K562 (cell line): ENCODE results near the gene DNAH17. TPM values are rescaled to one million over a fixed set of nuclear protein-coding genes. Genes with fewer than 3 reads are reported as not detected.

ENCODE experiments used
- ATAC-seq: fragments of 200-7000 bp; cut with Tn5 transposase; 3 replicates; pipeline ENCODE4 v1.9.1; 2020; ENCODE audit warnings: moderate library complexity
- BruUV-seq: library from RNA; stranded (reverse); fragments of 400-500 nt; replicated peaks from 2 replicates; lab custom pipeline; 2021; lab: Mats Ljungman, UMichigan
- CTCF ChIA-PET: fragments of 300-600 bp; formaldehyde crosslinking; extraction: SDS; loops from one replicate; lab custom pipeline; 2021; ENCODE audit warnings: low intra/inter-chr PET ratio; lab: Yijun Ruan, JAX
- POLR2A ChIA-PET: fragments of 300-600, 350-650 bp; sonication (Branson Sonifier 250); formaldehyde crosslinking; extraction: SDS; loops from one replicate; lab custom pipeline; 2021; ENCODE audit warnings: antibody characterized with exemption, inconsistent platforms; lab: Yijun Ruan, JAX
- DNase-seq, 4 experiments: peaks; one replicate each; pipeline versions ENCODE4 v3.0.0 to v3.0.0-alpha.2; 2011 to 2018; ENCODE audit warnings: low spot score in 3 of 4, mixed read lengths in 3 of 4; ENCODE audit errors: extremely low read depth in 1 of 4
- FAIRE-seq: peaks from 2 replicates; lab custom pipeline; 2011; peaks lifted over from hg19 to GRCh38; lab: Jason Lieb, UNC
- H2AFZ ChIP-seq: 2 replicates; pipeline ENCODE4 v1.6.0; 2011; ENCODE audit warnings: low read depth, low read length, control low read depth, inconsistent platforms
- H3K27ac ChIP-seq: fragments of 200-600 bp; 3 replicates; pipeline ENCODE4 v1.8.0; 2011; ENCODE audit warnings: low read depth, mild to moderate bottlenecking, control low read depth, inconsistent platforms, low read length, moderate library complexity, mixed read lengths; ENCODE audit errors: extremely low read depth
- H3K27me3 ChIP-seq, 2 experiments: fragments of 300-600 bp in 1 of 2; 2 replicates in 1 of 2; 3 replicates in 1 of 2; pipeline versions ENCODE4 v1.6.0 to v1.8.0; 2011; ENCODE audit warnings: inconsistent platforms in 2 of 2, low read length in 2 of 2, mild to moderate bottlenecking in 1 of 2, mixed read lengths in 1 of 2, moderate library complexity in 1 of 2; ENCODE audit not compliant: control insufficient read depth in 2 of 2, insufficient read depth in 2 of 2
- H3K36me3 ChIP-seq: fragments of 300-600 bp; 3 replicates; pipeline ENCODE4 v1.8.0; 2011; ENCODE audit warnings: mild to moderate bottlenecking, low read length, inconsistent platforms; ENCODE audit not compliant: control insufficient read depth, insufficient read depth
- H3K4me1 ChIP-seq, 2 experiments: fragments of 200-600 bp in 1 of 2; replicated peaks in 1 of 2; 2 replicates in 1 of 2; 3 replicates in 1 of 2; pipeline versions ENCODE4 v1.5.1 to v1.8.0; 2011; ENCODE audit warnings: inconsistent platforms in 2 of 2, low read length in 2 of 2, mild to moderate bottlenecking in 1 of 2, mixed read lengths in 1 of 2, moderate library complexity in 1 of 2; ENCODE audit not compliant: control insufficient read depth in 2 of 2, insufficient read depth in 2 of 2
- H3K4me2 ChIP-seq: 2 replicates; pipeline ENCODE4 v1.6.1; 2011; ENCODE audit warnings: low read length, control low read depth, inconsistent platforms, mixed read lengths; ENCODE audit not compliant: insufficient read depth
- H3K4me3 ChIP-seq: fragments of 200-600 bp; sonication (generic), shearing (Covaris generic); 2 replicates; pipeline ENCODE4 v1.5.1; 2016; ENCODE audit warnings: control low read depth, inconsistent platforms
- H3K79me2 ChIP-seq: fragments of 200-600 bp; 3 replicates; pipeline ENCODE4 v1.8.0; 2011; ENCODE audit warnings: low read length, inconsistent platforms; ENCODE audit not compliant: control insufficient read depth, insufficient read depth
- H3K9ac ChIP-seq, 2 experiments: 2 replicates each; pipeline versions ENCODE4 v1.6.0 to v1.6.1; 2011; ENCODE audit warnings: low read depth in 2 of 2, low read length in 2 of 2, control low read depth in 1 of 2, inconsistent platforms in 1 of 2, mild to moderate bottlenecking in 1 of 2, mixed read lengths in 1 of 2; ENCODE audit not compliant: insufficient read depth in 1 of 2
- H3K9me1 ChIP-seq: one replicate; pipeline ENCODE4 v1.6.0; 2011; ENCODE audit warnings: inconsistent platforms, mild to moderate bottlenecking, low read length, moderate library complexity; ENCODE audit not compliant: control insufficient read depth, insufficient read depth
- H3K9me3 ChIP-seq: replicated peaks from 2 replicates; pipeline ENCODE4 v1.5.1; 2011; ENCODE audit warnings: low read depth, low read length, inconsistent platforms; ENCODE audit not compliant: control insufficient read depth, insufficient read depth
- H4K20me1 ChIP-seq: replicated peaks from 2 replicates; pipeline ENCODE4 v1.6.1; 2011; ENCODE audit warnings: low read length, inconsistent platforms, mixed read lengths; ENCODE audit not compliant: control insufficient read depth, insufficient read depth
- CBX8 ChIP-seq: fragments of 200-600 bp; sonication (generic); IDR thresholded peaks from 2 replicates; pipeline ENCODE4 v1.6.1; 2012; ENCODE audit warnings: borderline replicate concordance, mixed run types, low read depth, mild to moderate bottlenecking, moderate library complexity, mixed read lengths, low read length, control low read depth, inconsistent platforms; ENCODE audit not compliant: poor library complexity, severe bottlenecking; ENCODE audit errors: extremely low read depth
- GATAD2B ChIP-seq: fragments of 450-650 bp; IDR thresholded peaks from 2 replicates; pipeline ENCODE4 v1.6.1; 2017; ENCODE audit warnings: mild to moderate bottlenecking, borderline replicate concordance
- POLR2G ChIP-seq: fragments of 200-400 bp; formaldehyde crosslinking; IDR thresholded peaks from 2 replicates; pipeline ENCODE4 v1.6.1; 2017; ENCODE audit warnings: low read depth, mild to moderate bottlenecking, antibody characterized with exemption, low read length, moderate library complexity
- REST ChIP-seq, 2 experiments: fragments of 450-650 bp; formaldehyde crosslinking in 1 of 2; IDR thresholded peaks; 2 replicates each; pipeline versions ENCODE4 v1.4.0 to v1.6.1; 2014 to 2020; ENCODE audit warnings: mild to moderate bottlenecking in 2 of 2, borderline replicate concordance in 1 of 2, low read depth in 1 of 2
- TFE3 ChIP-seq: fragments of 450-650 bp; formaldehyde crosslinking; IDR thresholded peaks from 2 replicates; pipeline ENCODE4 v1.4.0; 2020; ENCODE audit warnings: mild to moderate bottlenecking, mixed read lengths
- WGBS: fragments of 100-300 bp; shearing (Covaris generic); methylation state at CpG from one replicate; pipeline ENCODE4 v1.1.6; 2016; ENCODE audit warnings: low coverage, mixed read lengths; ENCODE audit not compliant: insufficient coverage; ENCODE audit errors: missing lambda C conversion rate; 5-methylcytosine and 5-hydroxymethylcytosine counted together
- in situ Hi-C: fragments of 300-500 bp; cut with MboI; formaldehyde crosslinking; loops from 4 replicates; pipeline ENCODE4 v1.15.0; 2018; ENCODE audit warnings: inconsistent platforms, mixed read lengths
- intact Hi-C: fragments of 100-400 bp; cut with micrococcal nuclease; formaldehyde crosslinking; loops from 2 replicates; pipeline ENCODE4 v1.14.2; 2022
- polyA plus RNA-seq, 8 experiments: library from polyadenylated mRNA; depleted of rRNA in 4 of 8; stranded (reverse) in 5 of 8; unstranded in 3 of 8; fragments of >200 nt; fragmentation: Nextera tagmentation in 2 of 8; fragmentation: Illumina TruSeq in 1 of 8; extraction: Ambion mirVana in 2 of 8; extraction: Trizol in 1 of 8; gene quantifications; 2 replicates each; pipeline versions ENCODE4 v1.2.1 to v1.2.3, GENCODE V29; 2011 to 2014; ENCODE audit warnings: inconsistent platforms in 1 of 8, missing spikeins in 1 of 8
- total RNA-seq, 7 experiments: library from RNA; depleted of rRNA in 6 of 7; stranded (reverse); fragments of >200 nt in 6 of 7; fragmentation: Illumina TruSeq in 2 of 7; extraction: Trizol in 2 of 7; gene quantifications; 2 replicates each; pipeline versions ENCODE4 v1.2.1 to v1.2.3, GENCODE V29; 2011 to 2021; ENCODE audit warnings: low replicate concordance in 1 of 7

The DNAH17 gene
- total and polyA plus RNA-seq, 9 of the 15 experiments (the other 6 are each of a cell fraction or from before 2014, with no cell fraction given), result under 0.01 to 0.06 (median 0.03) TPM; not detected in 5

GRCh38 chr17:78429618-78429995 lies 147.6 kb downstream of the DNAH17 start (continued):
- TF ChIP-seq GATAD2B (no peak), CBX8 (no peak)

- Histone ChIP-seq H3K4me2 (no peak overlapping the region), H3K4me3 (no peak overlapping the region), H3K9me3 (no peaks in the 10 kb centered on the region), H3K9ac (no peak overlapping the region; a peak in 1 of 4 replicates), H3K27ac (no peak overlapping the region), H3K4me1 (peaks cover 0 to 18% of the 10 kb centered on the region in 2 experiments; a peak in 1 of 5 replicates), H3K27me3 (0 out of 5 replicates have a peak, but pooled peaks cover 0 to 7% of the 10 kb centered on the region in 2 experiments), H2AFZ (no peak overlapping the region), H4K20me1 (0 out of 2 replicates have a peak, but pooled peaks cover under 1% of the 10 kb centered on the region), H3K36me3 (peaks cover 34% of the 10 kb centered on the region; the same call in 2 of the 3 replicates), H3K79me2 (no peaks in the 10 kb centered on the region), H3K9me1 (no peaks in the 10 kb centered on the region)
- no peak for FAIRE-seq
- ATAC-seq, result no peak
- POLR2A ChIA-PET, result no interaction called here
- in situ Hi-C loops (no loop called here), intact Hi-C loops (no loop called here)
- WGBS, result 88% methylated on average over 20 of the region's 24 CpGs
- CTCF ChIA-PET, result no interaction called here
- no peak for DNase-seq
- BruUV-seq, result no TSS peak
- TF ChIP-seq REST (IDR thresholded peaks at IDR 0.05; ENCODE audit: borderline replicate concordance) (peak; percentile 23; the same call in 1 of the 2 replicates), REST (CRISPR knock-in tag; IDR thresholded peaks at IDR 0.05; ENCODE audit: low read depth) (no peak), POLR2G (peak; percentile 38; the same call in 1 of the 2 replicates), TFE3 (no peak)
Measured at GRCh38 chr17:78428836-78429617, 148.2 kb downstream of the DNAH17 start.
